Mucosa of stomach (tissue), 1 donor: ENCODE data around the gene NLE1.
"Not testable (repeated sequence)": the region's sequence is repeated elsewhere in the genome, so short reads cannot be mapped to it uniquely, and the experiment has no call there.

Experiments used
- H3K27me3 ChIP-seq: one replicate; pipeline ENCODE4 v1.7.0; 2013; ENCODE audit warnings: mild to moderate bottlenecking, low read length; ENCODE audit not compliant: control insufficient read depth, insufficient read depth
- H3K36me3 ChIP-seq: one replicate; pipeline ENCODE4 v1.7.0; 2013; ENCODE audit warnings: low read length; ENCODE audit not compliant: control insufficient read depth, insufficient read depth
- H3K4me1 ChIP-seq: one replicate; pipeline ENCODE4 v1.7.0; 2013; ENCODE audit warnings: mild to moderate bottlenecking, low read length; ENCODE audit not compliant: control insufficient read depth, insufficient read depth
- H3K4me3 ChIP-seq: one replicate; pipeline ENCODE4 v1.7.0; 2013; ENCODE audit warnings: low read length
- H3K9ac ChIP-seq: one replicate; pipeline ENCODE4 v1.7.0; 2013; ENCODE audit warnings: mild to moderate bottlenecking, low read length, moderate library complexity
- H3K9me3 ChIP-seq: one replicate; pipeline ENCODE4 v1.7.0; 2013; ENCODE audit warnings: mild to moderate bottlenecking, low read length, moderate library complexity; ENCODE audit not compliant: control insufficient read depth
- donor health status: Pancreatic carcinoma.

The NLE1 gene

GRCh38 chr17:35172321-35172720 lies 30.2 kb upstream of the NLE1 start:
- not testable (repeated sequence) for H3K4me1 ChIP-seq, H3K9ac ChIP-seq, H3K27me3 ChIP-seq, H3K4me3 ChIP-seq, H3K36me3 ChIP-seq, H3K9me3 ChIP-seq

- no peaks in the 10 kb centered on the region for H3K9me3 ChIP-seq
- no peaks in the 10 kb centered on the region for H3K4me1 ChIP-seq
- no peak overlapping the region for H3K9ac ChIP-seq
- H3K27me3 ChIP-seq: no peaks in the 10 kb centered on the region
- no peak overlapping the region for H3K4me3 ChIP-seq
- no peaks in the 10 kb centered on the region for H3K36me3 ChIP-seq
Measured at GRCh38 chr17:35171834-35172233, 29.7 kb upstream of the NLE1 start.

GRCh38 chr17:35170968-35171771 lies 29.1 kb upstream of the NLE1 start:
- Histone ChIP-seq H3K9ac (no peak overlapping the region), H3K9me3 (no peaks in the 10 kb centered on the region), H3K36me3 (no peaks in the 10 kb centered on the region), H3K4me3 (no peak overlapping the region), H3K4me1 (no peaks in the 10 kb centered on the region), H3K27me3 (peaks cover 5% of the 10 kb centered on the region)

GRCh38 chr17:35169835-35170363 lies 27.8 kb upstream of the NLE1 start:
- no peaks in the 10 kb centered on the region for H3K9me3 ChIP-seq
- no peak overlapping the region for H3K9ac ChIP-seq
- peaks cover 5% of the 10 kb centered on the region for H3K27me3 ChIP-seq
- H3K4me3 ChIP-seq: no peak overlapping the region
- H3K4me1 ChIP-seq: no peaks in the 10 kb centered on the region
- H3K36me3 ChIP-seq: no peaks in the 10 kb centered on the region

- H3K9me3 ChIP-seq: no peaks in the 10 kb centered on the region
- H3K27me3 ChIP-seq: peaks cover 5% of the 10 kb centered on the region
- no peaks in the 10 kb centered on the region for H3K4me1 ChIP-seq
- no peaks in the 10 kb centered on the region for H3K36me3 ChIP-seq
- H3K9ac ChIP-seq: no peak overlapping the region
- no peak overlapping the region for H3K4me3 ChIP-seq
Measured at GRCh38 chr17:35167666-35168065, 25.6 kb upstream of the NLE1 start.

GRCh38 chr17:35167046-35167445 lies 24.9 kb upstream of the NLE1 start:
- H3K36me3 ChIP-seq: no peaks in the 10 kb centered on the region
- H3K27me3 ChIP-seq: peaks cover 5% of the 10 kb centered on the region
- H3K4me3 ChIP-seq: no peak overlapping the region
- no peaks in the 10 kb centered on the region for H3K4me1 ChIP-seq
- H3K9ac ChIP-seq: no peak overlapping the region
- no peaks in the 10 kb centered on the region for H3K9me3 ChIP-seq

GRCh38 chr17:35166526-35166925 lies 24.4 kb upstream of the NLE1 start:
- no peaks in the 10 kb centered on the region for H3K9me3 ChIP-seq
- peaks cover 5% of the 10 kb centered on the region for H3K27me3 ChIP-seq
- H3K9ac ChIP-seq: no peak overlapping the region
- no peaks in the 10 kb centered on the region for H3K36me3 ChIP-seq
- H3K4me3 ChIP-seq: no peak overlapping the region
- no peaks in the 10 kb centered on the region for H3K4me1 ChIP-seq

GRCh38 chr17:35164716-35165115 lies 22.6 kb upstream of the NLE1 start:
- peaks cover 5% of the 10 kb centered on the region for H3K27me3 ChIP-seq
- H3K36me3 ChIP-seq: no peaks in the 10 kb centered on the region
- H3K4me1 ChIP-seq: no peaks in the 10 kb centered on the region
- no peak overlapping the region for H3K9ac ChIP-seq
- no peak overlapping the region for H3K4me3 ChIP-seq
- no peaks in the 10 kb centered on the region for H3K9me3 ChIP-seq

- H3K9me3 ChIP-seq: no peaks in the 10 kb centered on the region
- H3K27me3 ChIP-seq: peaks cover 5% of the 10 kb centered on the region
- no peak overlapping the region for H3K9ac ChIP-seq
- H3K4me1 ChIP-seq: no peaks in the 10 kb centered on the region
- H3K4me3 ChIP-seq: no peak overlapping the region
- H3K36me3 ChIP-seq: no peaks in the 10 kb centered on the region
Measured at GRCh38 chr17:35163886-35164285, 21.8 kb upstream of the NLE1 start.

GRCh38 chr17:35162755-35163154 lies 20.7 kb upstream of the NLE1 start:
- Histone ChIP-seq H3K36me3 (no peaks in the 10 kb centered on the region), H3K27me3 (peaks cover 5% of the 10 kb centered on the region), H3K9ac (no peak overlapping the region), H3K4me3 (no peak overlapping the region), H3K4me1 (no peaks in the 10 kb centered on the region), H3K9me3 (no peaks in the 10 kb centered on the region)

GRCh38 chr17:35161281-35161761 lies 19.2 kb upstream of the NLE1 start:
- Histone ChIP-seq H3K9ac (no peak overlapping the region), H3K4me1 (no peaks in the 10 kb centered on the region), H3K36me3 (no peaks in the 10 kb centered on the region), H3K9me3 (no peaks in the 10 kb centered on the region), H3K27me3 (peaks cover 1% of the 10 kb centered on the region), H3K4me3 (no peak overlapping the region)

GRCh38 chr17:35160354-35161201 lies 18.5 kb upstream of the NLE1 start:
- no peaks in the 10 kb centered on the region for H3K27me3 ChIP-seq
- no peak overlapping the region for H3K9ac ChIP-seq
- H3K4me3 ChIP-seq: no peak overlapping the region
- no peaks in the 10 kb centered on the region for H3K4me1 ChIP-seq
- H3K9me3 ChIP-seq: no peaks in the 10 kb centered on the region
- H3K36me3 ChIP-seq: no peaks in the 10 kb centered on the region
